Right renal pelvis (tissue), 4 donors: ENCODE results near the gene MYADML2. TPM values are rescaled to one million over a fixed set of nuclear protein-coding genes. Genes with fewer than 3 reads are reported as not detected.

Experiments
- DNase-seq, 4 donors: peaks; one replicate each; pipeline ENCODE4 v3.0.0-alpha.2; 2013; ENCODE audit warnings: low read depth in 4 of 4, low spot score in 3 of 4, missing footprints in 1 of 4
- polyA plus RNA-seq, 4 donors: library from polyadenylated mRNA; unstranded; fragments of 120-200 nt; gene quantifications; one replicate each; pipeline ENCODE4 v1.2.1, GENCODE V29; 2013; ENCODE audit not compliant: insufficient read length in 4 of 4

MYADML2 gene
- polyA plus RNA-seq, 4 donors: 0.08 to 0.14 (median 0.11) TPM; not detected in 1

DNA sequence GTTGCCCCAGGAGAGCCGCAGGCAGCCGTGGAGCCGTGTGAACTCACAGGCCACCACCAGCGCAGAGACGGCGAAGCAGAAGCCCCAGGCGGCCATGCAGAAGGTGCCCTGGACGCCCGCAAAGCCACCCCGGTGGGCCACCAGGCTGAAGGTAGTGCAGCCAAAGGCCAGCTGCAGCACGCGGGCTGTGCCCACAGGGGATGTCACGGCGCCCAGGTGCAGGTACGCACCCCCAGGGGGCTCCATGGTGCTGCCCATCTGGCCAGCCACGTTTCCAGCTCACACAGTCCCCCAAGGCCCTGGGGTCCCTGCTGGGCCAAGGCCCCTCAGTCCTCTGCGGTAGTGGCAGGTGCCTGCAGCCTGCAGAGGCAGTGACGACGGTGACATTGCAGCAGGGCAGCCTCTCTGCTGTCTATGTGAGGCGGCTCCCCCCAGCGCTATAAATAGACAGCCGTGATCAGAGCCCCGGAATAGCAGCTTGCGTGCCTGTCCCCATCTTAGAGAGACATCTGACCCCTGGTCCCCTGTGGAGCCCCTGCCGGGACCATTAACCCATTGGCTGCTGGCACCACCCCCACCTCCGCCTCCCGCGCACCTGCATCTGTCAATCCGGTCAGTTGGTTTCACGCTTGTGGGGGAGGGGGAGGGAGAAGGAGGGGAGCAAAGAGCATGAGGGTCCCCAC is 5.4 kb downstream of the MYADML2 start:
- no peak for DNase-seq

GRCh38 chr17:81940538-81941483 is 6.2 kb downstream of the MYADML2 start:
- DNase-seq: no peak

DNA sequence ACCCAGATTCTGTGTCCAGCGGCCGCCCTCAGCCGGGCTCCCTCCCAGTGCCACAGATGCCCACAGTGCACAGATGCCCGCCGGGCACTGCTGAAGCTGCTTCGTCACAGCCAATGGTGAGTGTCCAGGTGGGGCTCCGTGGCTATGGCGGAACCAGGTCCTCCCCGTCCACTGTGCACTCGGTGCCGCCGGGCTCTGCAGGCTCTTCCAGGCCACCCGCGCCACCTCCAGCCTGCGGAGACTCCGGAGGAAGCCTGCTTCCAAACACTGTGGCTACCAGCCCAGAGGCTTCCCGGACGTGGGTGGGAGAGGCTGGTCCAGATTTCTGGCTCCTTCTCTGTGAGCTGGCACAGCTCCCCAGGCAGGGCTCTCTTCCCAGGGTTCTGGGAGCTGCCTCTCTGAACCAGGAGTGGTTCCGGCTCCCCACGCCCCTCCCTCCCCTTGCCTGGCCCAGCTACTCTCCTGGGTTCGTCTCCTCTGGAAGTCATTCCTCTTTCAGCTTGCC is 7.1 kb downstream of the MYADML2 start:
- no peak for DNase-seq

- no peak for DNase-seq
Observed at GRCh38 chr17:81939218-81939617, 7.8 kb downstream of the MYADML2 start.

DNA sequence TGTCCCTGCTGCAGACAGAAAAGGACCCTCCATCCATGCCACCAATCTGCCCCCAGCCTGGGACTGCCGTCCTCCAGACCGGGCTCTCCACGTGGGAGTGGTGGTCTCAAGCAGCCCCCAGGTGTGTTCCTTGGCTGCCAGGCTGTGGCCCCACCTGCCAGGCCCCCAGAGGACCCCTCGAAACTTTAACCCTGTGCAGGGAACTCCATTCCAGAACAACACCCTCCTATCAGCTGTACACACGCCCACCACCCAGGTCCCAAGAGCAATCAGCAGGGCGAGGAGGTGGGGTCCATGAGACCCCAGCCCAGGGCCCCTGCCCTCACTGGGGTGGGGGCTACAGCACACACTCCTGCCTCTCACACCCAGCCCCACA is 11.3 kb downstream of the MYADML2 start:
- DNase-seq: no peak

- no peak for DNase-seq
Observed at GRCh38 chr17:81934850-81935708, 12.0 kb downstream of the MYADML2 start.

DNA sequence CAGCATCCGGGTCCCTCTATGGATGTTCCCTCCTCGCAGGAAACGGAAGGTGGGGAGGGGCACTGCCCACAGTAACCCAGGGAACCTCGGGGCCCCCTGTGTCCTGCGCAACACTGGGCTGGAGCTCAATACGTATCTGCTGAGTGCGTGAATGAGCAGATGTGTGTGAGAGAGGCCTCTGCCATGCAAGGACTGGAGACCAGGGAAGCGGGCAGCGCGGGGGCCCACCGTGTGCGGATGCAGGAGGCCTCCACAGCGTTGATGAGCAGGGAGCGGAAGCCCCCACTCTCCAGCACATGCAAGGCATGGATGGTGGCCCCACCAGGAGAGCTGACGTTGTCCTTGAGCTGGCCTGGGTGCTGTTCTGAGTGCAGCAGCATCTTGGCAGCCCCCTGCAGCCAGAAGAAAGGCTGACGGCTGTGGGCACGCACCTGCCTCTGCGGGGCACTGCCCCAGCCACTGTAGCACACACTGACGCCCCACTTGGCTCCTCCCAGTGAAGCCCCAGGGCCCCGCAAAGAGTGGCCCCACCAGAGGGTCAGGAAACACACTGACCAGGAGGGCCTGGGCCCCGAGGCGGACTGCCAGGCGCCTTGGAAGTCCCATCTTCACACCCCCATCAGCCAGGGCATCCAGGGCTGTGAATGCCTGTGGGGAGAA is 12.8 kb downstream of the MYADML2 start:
- DNase-seq: no peak

- DNase-seq: no peak
Observed at GRCh38 chr17:81933178-81933699, 13.8 kb downstream of the MYADML2 start.

DNA sequence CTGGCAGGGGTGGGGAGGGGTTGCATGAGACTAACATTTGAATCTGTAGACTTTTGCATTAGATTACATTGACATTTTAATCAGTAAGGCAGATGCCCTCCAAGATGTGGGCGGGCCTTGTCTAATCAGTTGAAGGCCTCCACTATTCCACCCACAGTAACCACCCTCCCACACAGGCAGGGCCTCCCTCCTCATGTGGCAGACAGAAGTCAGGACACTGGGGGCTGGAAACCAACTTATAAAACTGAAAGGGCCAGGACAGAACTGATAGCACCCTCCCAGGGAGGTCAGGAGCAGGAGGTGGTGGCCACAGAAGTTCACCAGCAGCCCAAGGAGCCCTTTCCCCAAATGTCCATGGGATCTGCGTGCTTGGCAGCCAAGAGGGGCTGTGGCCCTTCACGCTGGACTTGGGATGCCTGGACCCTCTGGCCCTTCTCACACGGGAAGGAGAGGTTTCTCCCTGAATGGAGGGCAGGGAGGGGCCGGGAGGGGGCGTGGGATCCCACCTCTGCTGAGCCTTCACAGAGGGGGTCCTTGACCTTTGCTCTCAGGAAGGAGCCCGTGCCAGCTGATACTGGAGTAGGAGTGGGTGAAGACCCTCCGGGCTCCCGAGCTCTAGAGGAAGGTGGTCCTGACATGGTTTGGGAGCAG is 14.6 kb downstream of the MYADML2 start:
- no peak for DNase-seq

DNA sequence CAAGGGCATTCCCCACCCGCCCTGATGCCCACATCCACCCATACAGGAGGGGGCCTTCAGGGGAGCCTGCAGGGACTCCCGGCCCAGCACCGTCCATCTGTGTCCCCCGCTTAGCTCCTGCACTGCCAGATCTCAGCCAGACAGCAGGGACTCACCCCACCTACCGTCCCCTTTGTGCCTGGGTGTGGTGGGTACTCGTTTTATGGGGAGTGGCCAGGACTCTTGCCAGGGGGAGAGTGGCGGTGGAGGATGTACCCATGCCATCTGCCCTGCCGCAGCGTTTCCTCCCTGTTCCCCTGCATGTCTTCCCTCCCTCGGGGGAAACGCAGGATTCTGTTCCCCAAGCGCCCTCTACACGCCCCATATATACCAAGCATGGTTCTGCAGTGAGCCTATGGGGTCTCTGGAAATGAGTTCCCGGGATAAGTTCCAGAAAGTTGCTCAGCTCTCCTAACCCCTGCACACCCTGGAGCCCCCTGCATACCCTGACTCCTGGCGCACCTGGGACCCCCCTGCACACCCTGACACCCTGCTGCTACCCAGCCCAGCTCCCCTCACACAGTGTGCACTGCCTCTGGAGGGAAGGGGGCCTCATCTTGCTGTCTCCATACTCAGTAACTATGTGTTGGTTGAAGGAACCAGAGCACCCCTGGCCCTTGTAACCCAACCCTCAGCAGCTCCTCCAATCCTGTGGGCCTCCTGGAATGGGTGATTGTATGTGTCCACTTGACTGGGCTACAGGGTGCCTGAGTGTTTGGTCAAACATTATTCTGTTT is 15.3 kb downstream of the MYADML2 start:
- no peak for DNase-seq

DNA sequence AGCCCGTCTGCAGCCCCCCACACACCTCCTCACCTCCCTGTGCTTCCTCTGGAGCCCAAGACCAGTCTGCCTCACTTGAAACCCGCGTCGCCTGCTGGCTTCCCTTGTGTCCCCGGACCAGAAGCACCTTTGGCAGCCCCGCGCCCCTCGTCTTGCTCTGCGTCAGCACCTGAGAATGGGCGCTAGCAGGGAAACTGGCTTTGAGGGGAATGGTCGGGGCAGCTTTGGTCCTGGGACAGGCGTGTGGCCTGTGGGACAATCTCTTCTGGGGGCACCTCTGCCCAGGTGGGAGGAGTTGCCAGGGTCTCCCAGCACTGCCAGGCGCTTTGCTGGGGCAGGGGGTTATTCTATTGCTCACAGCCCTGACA is 15.9 kb downstream of the MYADML2 start:
- no peak for DNase-seq

DNA sequence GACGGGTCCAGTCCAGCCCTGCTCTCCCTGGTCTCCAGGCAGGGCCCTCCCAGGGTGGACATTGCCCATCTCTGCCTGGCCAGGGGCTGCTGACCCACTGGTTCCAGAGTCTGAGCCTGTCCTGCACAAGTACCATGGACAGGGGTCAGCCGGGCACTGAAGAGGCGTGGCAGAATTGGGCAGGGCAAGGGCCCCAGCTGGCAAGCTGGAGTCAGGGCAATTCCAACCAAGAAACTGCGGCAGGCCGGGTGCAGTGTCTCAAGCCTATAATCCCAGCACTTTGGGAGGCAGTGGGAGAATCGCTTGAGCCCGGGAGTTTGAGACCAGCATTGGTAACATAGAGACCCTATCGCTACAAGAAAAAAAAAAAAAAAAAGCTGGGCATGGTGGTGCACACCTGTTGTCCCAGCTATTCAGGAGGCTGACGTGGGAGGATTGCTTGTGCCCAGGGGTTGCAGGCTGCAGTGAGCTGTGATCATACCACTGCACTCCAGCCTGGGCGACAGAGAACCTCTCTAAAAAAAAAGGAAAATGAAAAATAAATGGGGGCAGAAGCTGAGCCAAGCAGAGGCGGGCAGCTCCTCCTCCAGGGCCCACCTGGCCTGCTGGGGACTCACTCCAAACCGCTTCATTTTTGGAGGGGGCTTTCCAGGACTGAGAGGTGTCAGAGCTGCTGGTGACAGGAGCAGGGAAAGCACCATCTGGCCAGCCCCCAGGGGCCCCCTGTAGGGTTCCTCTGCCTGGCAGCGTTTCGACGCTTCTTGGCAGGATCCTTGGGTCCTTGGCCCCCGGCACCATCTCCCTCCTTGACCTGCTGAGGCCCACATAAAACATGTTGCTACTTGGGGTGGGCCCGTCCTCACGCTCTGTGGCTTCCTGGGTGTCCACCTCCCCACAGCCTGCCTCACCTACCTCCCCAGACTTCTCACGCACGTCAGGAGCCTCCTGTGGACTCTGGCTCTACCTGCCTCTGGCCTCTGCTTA is 16.6 kb downstream of the MYADML2 start:
- DNase-seq: no peak

- DNase-seq: no peak
Observed at GRCh38 chr17:81929253-81930141, 17.5 kb downstream of the MYADML2 start.

DNA sequence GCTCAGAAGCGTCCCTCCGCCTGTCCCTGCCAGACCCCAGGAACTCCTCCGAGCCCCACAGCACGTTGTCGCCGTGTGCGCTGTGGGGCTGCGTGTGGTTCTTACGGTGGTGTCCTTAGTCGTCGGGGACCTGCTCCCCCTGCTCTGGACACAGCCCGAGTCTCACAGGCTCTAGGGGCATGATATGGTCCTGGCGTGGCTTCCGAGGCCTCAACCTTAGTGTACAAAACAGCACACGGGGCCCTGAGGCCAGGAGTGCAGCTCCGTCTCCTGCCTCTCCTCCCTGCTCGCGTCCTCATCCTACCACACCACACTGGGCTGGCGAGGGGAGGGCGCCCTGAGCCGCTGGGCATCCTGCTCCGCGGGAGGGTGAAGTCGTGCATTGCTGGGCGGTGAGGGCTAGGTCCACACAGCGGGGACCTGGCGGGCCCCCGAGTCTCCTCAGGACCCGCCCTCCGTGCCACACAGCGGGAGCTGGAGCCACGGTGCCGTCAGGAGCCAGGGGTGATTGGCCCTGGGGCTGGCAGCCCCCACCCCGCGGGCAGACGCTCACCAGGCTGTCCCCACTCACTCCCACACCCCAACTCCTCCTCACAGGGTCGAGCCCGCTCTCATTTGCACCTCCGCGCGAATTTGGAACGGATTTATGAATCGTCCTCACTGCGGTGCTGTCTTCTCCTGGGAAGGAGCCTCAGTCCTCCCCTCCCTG is 18.3 kb downstream of the MYADML2 start:
- no peak for DNase-seq

DNA sequence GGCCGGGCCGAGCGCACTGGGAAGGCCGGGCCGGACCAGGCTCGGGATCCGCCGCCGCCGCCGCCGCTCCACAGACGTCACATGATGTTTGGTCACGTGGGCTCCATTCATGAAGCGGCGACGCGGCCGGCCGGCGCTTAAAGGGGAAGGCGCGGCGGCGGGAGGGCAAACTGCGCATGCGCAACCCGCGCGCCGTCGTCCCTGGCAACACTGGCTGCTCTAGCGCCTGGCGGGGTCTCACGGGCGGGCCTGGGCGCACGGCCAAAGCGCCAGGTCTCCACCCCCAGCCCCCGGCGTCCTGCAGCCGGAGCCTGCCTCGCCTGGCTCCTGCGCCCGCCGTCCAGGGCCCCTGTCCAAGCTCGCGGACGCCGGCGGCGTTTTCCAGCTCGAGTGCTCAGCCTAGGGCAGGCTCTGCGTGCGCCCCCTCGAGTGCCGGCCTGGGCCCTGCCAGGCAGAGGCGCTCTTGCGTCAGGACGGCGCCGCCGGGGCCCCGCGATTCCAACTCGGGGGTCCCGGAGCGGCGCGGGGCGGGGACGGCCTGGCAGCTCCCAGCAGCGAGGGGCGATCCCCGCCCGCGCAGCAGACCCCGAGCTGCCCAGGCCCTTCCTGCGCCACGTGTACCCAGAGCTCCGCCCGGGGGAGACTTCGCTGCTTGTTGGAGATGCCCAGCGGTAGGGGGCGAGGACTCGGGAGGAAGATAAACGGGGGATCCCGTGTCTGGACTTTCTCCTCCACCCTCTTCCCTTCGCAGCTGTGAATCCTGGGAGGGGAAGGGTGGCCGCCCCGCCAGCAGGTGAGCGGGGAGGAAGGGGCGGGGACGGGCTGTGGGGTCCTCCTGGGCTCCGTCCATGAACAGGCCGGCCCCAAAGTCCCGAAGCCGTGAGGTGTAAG is 19.1 kb downstream of the MYADML2 start, which contains the start of gene MAFG:
TSS of gene MAFG (minus strand) at position 83 of the 891 bp plus-strand sequence. CDS start 4,550 bp downstream, outside the sequence.
- DNase-seq: peak; percentile 91 to 95 (median 94)
